GM12878 (cell line): ENCODE measurements around the gene TM7SF2. TPM values are rescaled to one million over a fixed set of nuclear protein-coding genes. Genes with fewer than 3 reads are reported as not detected.
A peak's percentile ranks its signal among the peaks of the same experiment; 100 is the strongest.

ENCODE experiments used
- ATAC-seq: fragments of 200-7000 bp; cut with Tn5 transposase; 3 replicates; pipeline ENCODE4 v1.9.1; 2020; ENCODE audit warnings: mild to moderate bottlenecking, moderate library complexity
- BruUV-seq: library from RNA; stranded (reverse); fragments of 400-500 nt; replicated peaks from 2 replicates; lab custom pipeline; 2021; lab: Mats Ljungman, UMichigan
- CTCF ChIA-PET: fragments of 300-600 bp; sonication (Branson Sonifier 250); formaldehyde crosslinking; extraction: SDS; loops from one replicate; lab custom pipeline; 2021; ENCODE audit warnings: inconsistent platforms; lab: Yijun Ruan, JAX
- POLR2A ChIA-PET: fragments of 350-600 bp; formaldehyde crosslinking; extraction: SDS; loops from one replicate; lab custom pipeline; 2021; ENCODE audit warnings: inconsistent platforms; lab: Charles Lee
- RAD21 ChIA-PET: fragments of 300-600 bp; sonication (Branson Sonifier 250); formaldehyde crosslinking; loops from one replicate; lab custom pipeline; 2023; ENCODE audit warnings: antibody characterized with exemption; ENCODE audit not compliant: unreplicated experiment; lab: Charles Lee
- SMC1A ChIA-PET: fragments of 300-600 bp; sonication (Branson Sonifier 250); formaldehyde crosslinking; loops from one replicate; lab custom pipeline; 2023; ENCODE audit not compliant: unreplicated experiment, uncharacterized antibody; lab: Charles Lee
- DNase-seq: peaks from one replicate; pipeline ENCODE4 v3.0.0-alpha.2; 2011; ENCODE audit warnings: low read depth, low spot score
- FAIRE-seq: peaks from 3 replicates; lab custom pipeline; 2011; peaks lifted over from hg19 to GRCh38; lab: Jason Lieb, UNC
- H2AFZ ChIP-seq: 2 replicates; pipeline ENCODE4 v1.6.0; 2011; ENCODE audit warnings: low read depth, low read length, control low read depth; ENCODE audit not compliant: control insufficient read depth
- H3K27ac ChIP-seq: 2 replicates; pipeline ENCODE4 v1.5.1; 2011; ENCODE audit warnings: control low read depth; ENCODE audit not compliant: control insufficient read depth, insufficient read depth
- H3K27me3 ChIP-seq, 2 experiments: replicated peaks in 1 of 2; 2 replicates each; pipeline versions ENCODE4 v1.6.0 to v1.6.1; 2011; ENCODE audit warnings: low read length in 1 of 2; ENCODE audit not compliant: control insufficient read depth in 2 of 2, insufficient read depth in 2 of 2
- H3K36me3 ChIP-seq, 2 experiments: 2 replicates each; pipeline ENCODE4 v1.5.1; 2011; ENCODE audit warnings: low read length in 1 of 2; ENCODE audit not compliant: control insufficient read depth in 2 of 2, insufficient read depth in 2 of 2
- H3K4me1 ChIP-seq: 2 replicates; pipeline ENCODE4 v1.6.1; 2011; ENCODE audit warnings: mild to moderate bottlenecking, low read length, moderate library complexity, mixed read lengths; ENCODE audit not compliant: control insufficient read depth, insufficient read depth
- H3K4me2 ChIP-seq: 2 replicates; pipeline ENCODE4 v1.6.0; 2011; ENCODE audit warnings: control low read depth; ENCODE audit not compliant: control insufficient read depth, insufficient read depth
- H3K4me3 ChIP-seq: fragments of 200-600 bp; sonication (generic); 2 replicates; pipeline ENCODE4 v1.5.1; 2016
- H3K79me2 ChIP-seq: 2 replicates; pipeline ENCODE4 v1.6.0; 2011; ENCODE audit warnings: low read length; ENCODE audit not compliant: control insufficient read depth, insufficient read depth
- H3K9ac ChIP-seq: 2 replicates; pipeline ENCODE4 v1.8.0; 2011; ENCODE audit warnings: low read length, control low read depth, mixed read lengths; ENCODE audit not compliant: control insufficient read depth, insufficient read depth
- H3K9me3 ChIP-seq: replicated peaks from 3 replicates; pipeline ENCODE4 v1.5.1; 2011; ENCODE audit warnings: mild to moderate bottlenecking, low read length; ENCODE audit not compliant: control insufficient read depth, insufficient read depth
- H4K20me1 ChIP-seq: 2 replicates; pipeline ENCODE4 v1.6.0; 2011; ENCODE audit not compliant: control insufficient read depth, insufficient read depth
- EED ChIP-seq: sonication (generic); IDR thresholded peaks from 2 replicates; pipeline ENCODE4 v1.6.1; 2016; ENCODE audit warnings: antibody characterized with exemption, low read depth
- ESRRA ChIP-seq: IDR thresholded peaks from 2 replicates; pipeline ENCODE4 v1.6.1; 2012; ENCODE audit warnings: mild to moderate bottlenecking, low read length, improper control_type of control experiment
- HDGF ChIP-seq: fragments of 450-650 bp; IDR thresholded peaks from 2 replicates; pipeline ENCODE4 v1.6.1; 2016; ENCODE audit warnings: antibody characterized with exemption
- KAT2A ChIP-seq: conservative IDR thresholded peaks from 2 replicates; pipeline ENCODE4 v1.6.1; 2011; ENCODE audit warnings: low read depth, low read length; ENCODE audit not compliant: control insufficient read depth
- PML ChIP-seq: IDR thresholded peaks from 2 replicates; pipeline ENCODE4 v1.6.1; 2012; ENCODE audit warnings: low read length, inconsistent platforms
- SMAD1 ChIP-seq: fragments of 450-650 bp; IDR thresholded peaks from 2 replicates; pipeline ENCODE4 v1.6.1; 2018; ENCODE audit warnings: mild to moderate bottlenecking, low read depth; ENCODE audit not compliant: partially characterized antibody
- SP1 ChIP-seq: IDR thresholded peaks from one replicate; pipeline ENCODE4 v1.6.1; 2011; ENCODE audit warnings: low read depth, low read length
- STAT1 ChIP-seq: fragments of 450-650 bp; conservative IDR thresholded peaks from 2 replicates; pipeline ENCODE4 v1.6.1; 2014; ENCODE audit warnings: antibody characterized with exemption, mild to moderate bottlenecking
- TARDBP ChIP-seq: IDR thresholded peaks from 2 replicates; pipeline ENCODE4 v1.6.1; 2016; ENCODE audit warnings: borderline replicate concordance
- WGBS: methylation state at CpG from one replicate; pipeline ENCODE4 v1.1.6; 2016; ENCODE audit warnings: low lambda C conversion rate; ENCODE audit not compliant: insufficient replicate concordance, insufficient coverage; ENCODE audit errors: missing lambda C conversion rate; 5-methylcytosine and 5-hydroxymethylcytosine counted together
- in situ Hi-C: fragments of 300-500 bp; cut with MboI; formaldehyde crosslinking; loops from 9 replicates; pipeline ENCODE4 v1.14.3; 2018; ENCODE audit warnings: mixed read lengths
- intact Hi-C: fragments of 100-400 bp; cut with micrococcal nuclease; formaldehyde crosslinking; loops from one replicate; pipeline ENCODE4 v1.14.2; 2022; ENCODE audit not compliant: unreplicated experiment
- polyA plus RNA-seq, 11 experiments: library from polyadenylated mRNA; depleted of rRNA in 4 of 11; unstranded in 6 of 11; stranded (reverse) in 5 of 11; fragments of >200 nt; fragmentation: Nextera tagmentation in 4 of 11; fragmentation: Illumina TruSeq in 1 of 11; extraction: Ambion mirVana in 4 of 11; extraction: Trizol in 1 of 11; gene quantifications; 1 replicate in 1 of 11; 2 replicates in 10 of 11; pipeline versions ENCODE4 v1.2.1 to v1.2.3, GENCODE V29; 2011 to 2016; ENCODE audit warnings: inconsistent platforms in 2 of 11, missing spikeins in 2 of 11, low read depth in 1 of 11
- total RNA-seq, 4 experiments: library from RNA; depleted of rRNA in 3 of 4; stranded (reverse); fragments of >200 nt in 3 of 4; fragmentation: Illumina TruSeq in 1 of 4; extraction: Trizol in 1 of 4; gene quantifications; 2 replicates each; pipeline versions ENCODE4 v1.2.1 to v1.2.3, GENCODE V29; 2013 to 2021
- TF ChIP-seq, protein P1 (sequence below): fragments of 450-650 bp; formaldehyde crosslinking; IDR thresholded peaks from 2 replicates; pipeline ENCODE4 v1.4.0; 2020; ENCODE audit warnings: mild to moderate bottlenecking, moderate library complexity
- TF ChIP-seq, protein P2 (sequence below): fragments of 450-650 bp; IDR thresholded peaks from 2 replicates; pipeline ENCODE4 v1.6.1; 2017; ENCODE audit warnings: mild to moderate bottlenecking, moderate library complexity

TM7SF2 gene
- total and polyA plus RNA-seq, 10 of the 15 experiments (the other 5 are each of a cell fraction or from before 2014, with no cell fraction given), result 0.52 to 57.7 (median 20.7) TPM

DNA sequence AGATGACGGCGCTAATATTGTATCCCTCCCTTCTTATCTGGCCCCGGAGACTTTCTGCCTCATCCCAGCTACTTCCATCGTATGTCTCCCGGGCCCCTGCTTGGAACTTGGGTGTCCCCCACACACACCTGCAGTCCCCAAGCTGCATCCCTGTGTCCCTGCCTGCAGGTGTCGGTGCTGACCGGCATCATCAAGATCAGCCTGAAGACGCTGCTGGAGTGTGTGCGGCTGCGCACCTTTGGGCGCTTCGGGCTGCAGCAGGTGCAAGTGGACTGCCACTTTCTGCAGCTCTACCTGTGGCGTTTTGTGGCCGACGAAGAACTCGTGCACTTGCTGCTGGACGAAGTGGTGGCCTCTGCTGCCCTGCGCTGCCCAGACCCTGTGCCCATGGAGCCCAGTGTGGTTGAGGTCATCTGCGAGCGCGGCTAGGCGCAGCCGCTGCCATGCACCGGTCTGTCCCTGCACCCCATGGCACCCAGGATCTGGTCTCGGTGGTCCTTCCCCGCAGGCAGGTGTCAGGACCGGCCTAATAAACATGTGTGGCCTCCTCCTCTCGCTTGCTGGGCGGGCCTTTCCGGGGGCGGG, 421 bp upstream of the TM7SF2 start (continued):
- TF ChIP-seq, protein P1, sequence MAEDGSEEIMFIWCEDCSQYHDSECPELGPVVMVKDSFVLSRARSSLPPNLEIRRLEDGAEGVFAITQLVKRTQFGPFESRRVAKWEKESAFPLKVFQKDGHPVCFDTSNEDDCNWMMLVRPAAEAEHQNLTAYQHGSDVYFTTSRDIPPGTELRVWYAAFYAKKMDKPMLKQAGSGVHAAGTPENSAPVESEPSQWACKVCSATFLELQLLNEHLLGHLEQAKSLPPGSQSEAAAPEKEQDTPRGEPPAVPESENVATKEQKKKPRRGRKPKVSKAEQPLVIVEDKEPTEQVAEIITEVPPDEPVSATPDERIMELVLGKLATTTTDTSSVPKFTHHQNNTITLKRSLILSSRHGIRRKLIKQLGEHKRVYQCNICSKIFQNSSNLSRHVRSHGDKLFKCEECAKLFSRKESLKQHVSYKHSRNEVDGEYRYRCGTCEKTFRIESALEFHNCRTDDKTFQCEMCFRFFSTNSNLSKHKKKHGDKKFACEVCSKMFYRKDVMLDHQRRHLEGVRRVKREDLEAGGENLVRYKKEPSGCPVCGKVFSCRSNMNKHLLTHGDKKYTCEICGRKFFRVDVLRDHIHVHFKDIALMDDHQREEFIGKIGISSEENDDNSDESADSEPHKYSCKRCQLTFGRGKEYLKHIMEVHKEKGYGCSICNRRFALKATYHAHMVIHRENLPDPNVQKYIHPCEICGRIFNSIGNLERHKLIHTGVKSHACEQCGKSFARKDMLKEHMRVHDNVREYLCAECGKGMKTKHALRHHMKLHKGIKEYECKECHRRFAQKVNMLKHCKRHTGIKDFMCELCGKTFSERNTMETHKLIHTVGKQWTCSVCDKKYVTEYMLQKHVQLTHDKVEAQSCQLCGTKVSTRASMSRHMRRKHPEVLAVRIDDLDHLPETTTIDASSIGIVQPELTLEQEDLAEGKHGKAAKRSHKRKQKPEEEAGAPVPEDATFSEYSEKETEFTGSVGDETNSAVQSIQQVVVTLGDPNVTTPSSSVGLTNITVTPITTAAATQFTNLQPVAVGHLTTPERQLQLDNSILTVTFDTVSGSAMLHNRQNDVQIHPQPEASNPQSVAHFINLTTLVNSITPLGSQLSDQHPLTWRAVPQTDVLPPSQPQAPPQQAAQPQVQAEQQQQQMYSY, result no peak
- TF ChIP-seq, all 136 proteins: peak for 3

DNA sequence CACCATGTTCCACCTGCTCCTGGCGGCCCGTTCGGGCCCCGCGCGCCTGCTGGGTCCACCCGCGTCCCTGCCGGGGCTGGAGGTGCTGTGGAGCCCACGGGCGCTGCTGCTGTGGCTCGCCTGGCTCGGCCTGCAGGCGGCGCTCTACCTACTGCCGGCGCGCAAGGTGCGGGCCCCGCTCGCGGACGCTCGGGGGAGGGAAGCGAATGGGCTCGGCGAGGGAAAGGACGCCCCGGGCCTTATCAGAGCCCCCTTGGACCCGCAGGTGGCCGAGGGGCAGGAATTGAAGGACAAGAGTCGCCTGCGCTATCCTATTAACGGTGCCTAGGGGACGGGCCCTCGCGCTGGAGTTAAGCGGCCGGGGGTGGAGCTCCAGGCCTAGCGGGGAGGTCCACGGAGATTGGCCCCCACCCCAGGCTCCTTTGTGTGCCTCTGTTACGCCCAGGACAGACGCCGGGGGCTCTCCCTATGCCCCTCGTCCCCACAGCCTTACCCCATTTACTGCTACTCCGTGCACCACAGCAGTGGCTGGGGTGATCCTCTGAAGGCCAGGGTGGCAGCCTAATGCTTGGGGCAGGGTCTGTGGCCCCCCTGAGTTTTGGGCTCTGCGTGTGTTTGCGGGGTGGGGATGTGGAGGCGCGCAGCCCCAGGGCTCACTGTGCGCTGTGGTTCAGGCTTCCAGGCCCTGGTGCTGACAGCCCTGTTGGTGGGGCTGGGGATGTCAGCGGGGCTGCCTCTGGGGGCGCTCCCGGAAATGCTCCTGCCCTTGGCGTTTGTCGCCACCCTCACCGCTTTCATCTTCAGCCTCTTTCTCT, 1.1 kb downstream of the TM7SF2 start:
- H4K20me1 ChIP-seq, result no peaks in the 10 kb centered on the region; the same call in 1 of the 2 replicates
- 1% methylated on average over 55 of the region's 57 CpGs for WGBS
- no peak for TF ChIP-seq PML
- no peak for TF ChIP-seq ESRRA
- TF ChIP-seq HDGF, result peak; percentile 87
- TF ChIP-seq STAT1, result no peak
- TF ChIP-seq SP1, result no peak
- no peak for TF ChIP-seq SMAD1
- no peak for TF ChIP-seq EED
- TF ChIP-seq KAT2A, result no peak
- TF ChIP-seq, protein P2, sequence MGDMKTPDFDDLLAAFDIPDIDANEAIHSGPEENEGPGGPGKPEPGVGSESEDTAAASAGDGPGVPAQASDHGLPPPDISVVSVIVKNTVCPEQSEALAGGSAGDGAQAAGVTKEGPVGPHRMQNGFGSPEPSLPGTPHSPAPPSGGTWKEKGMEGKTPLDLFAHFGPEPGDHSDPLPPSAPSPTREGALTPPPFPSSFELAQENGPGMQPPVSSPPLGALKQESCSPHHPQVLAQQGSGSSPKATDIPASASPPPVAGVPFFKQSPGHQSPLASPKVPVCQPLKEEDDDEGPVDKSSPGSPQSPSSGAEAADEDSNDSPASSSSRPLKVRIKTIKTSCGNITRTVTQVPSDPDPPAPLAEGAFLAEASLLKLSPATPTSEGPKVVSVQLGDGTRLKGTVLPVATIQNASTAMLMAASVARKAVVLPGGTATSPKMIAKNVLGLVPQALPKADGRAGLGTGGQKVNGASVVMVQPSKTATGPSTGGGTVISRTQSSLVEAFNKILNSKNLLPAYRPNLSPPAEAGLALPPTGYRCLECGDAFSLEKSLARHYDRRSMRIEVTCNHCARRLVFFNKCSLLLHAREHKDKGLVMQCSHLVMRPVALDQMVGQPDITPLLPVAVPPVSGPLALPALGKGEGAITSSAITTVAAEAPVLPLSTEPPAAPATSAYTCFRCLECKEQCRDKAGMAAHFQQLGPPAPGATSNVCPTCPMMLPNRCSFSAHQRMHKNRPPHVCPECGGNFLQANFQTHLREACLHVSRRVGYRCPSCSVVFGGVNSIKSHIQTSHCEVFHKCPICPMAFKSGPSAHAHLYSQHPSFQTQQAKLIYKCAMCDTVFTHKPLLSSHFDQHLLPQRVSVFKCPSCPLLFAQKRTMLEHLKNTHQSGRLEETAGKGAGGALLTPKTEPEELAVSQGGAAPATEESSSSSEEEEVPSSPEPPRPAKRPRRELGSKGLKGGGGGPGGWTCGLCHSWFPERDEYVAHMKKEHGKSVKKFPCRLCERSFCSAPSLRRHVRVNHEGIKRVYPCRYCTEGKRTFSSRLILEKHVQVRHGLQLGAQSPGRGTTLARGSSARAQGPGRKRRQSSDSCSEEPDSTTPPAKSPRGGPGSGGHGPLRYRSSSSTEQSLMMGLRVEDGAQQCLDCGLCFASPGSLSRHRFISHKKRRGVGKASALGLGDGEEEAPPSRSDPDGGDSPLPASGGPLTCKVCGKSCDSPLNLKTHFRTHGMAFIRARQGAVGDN, result peak; percentile 35; the same call in 1 of the 2 replicates
- TF ChIP-seq TARDBP, result peak; percentile 21; the same call in 1 of the 2 replicates

More for the DNA sequence above, 1.1 kb downstream of the TM7SF2 start:
- BruUV-seq, result no TSS peak
- DNase-seq (no peak), FAIRE-seq (peak; percentile 18), ATAC-seq (peak; percentile 73)
- intact Hi-C loops, result loop anchor here (5.0 to 10.0 kb wide), 4 partner anchors 70 to 338 kb away; partner anchors contain the start of genes ATG2A, CAPN1, DPF2 and SF1
- in situ Hi-C loops, result no loop called here
- peak overlapping the region; percentile 95 for H3K4me2 ChIP-seq
- RAD21 ChIA-PET, result interaction anchor here (1.0 to 3.8 kb wide), 9 partner anchors 9 to 265 kb away, joined by 3 to 59 read pairs (median 5); partner anchors contain the start of genes CAPN1, DPF2, FAU and MRPL49
- peak overlapping the region; percentile 14 for H3K27ac ChIP-seq
- peak overlapping the region; percentile 85 for H3K4me3 ChIP-seq
- H3K4me1 ChIP-seq, result peaks cover 24% of the 10 kb centered on the region
- CTCF ChIA-PET, result interaction anchor here (0.7 to 6.3 kb wide), 26 partner anchors 9 to 267 kb away, joined by 3 to 93 read pairs (median 4); partner anchors contain the start of genes ARL2, CAPN1, DPF2 and FAU
- H2AFZ ChIP-seq, result peak overlapping the region; percentile 50
- peaks cover 20% of the 10 kb centered on the region for H3K79me2 ChIP-seq
- POLR2A ChIA-PET, result interaction anchor here (0.6 to 2.7 kb wide), 8 partner anchors 9 to 218 kb away, joined by 3 to 31 read pairs (median 6); partner anchors contain the start of genes ARL2, CAPN1, FAU and MRPL49
- H3K36me3 ChIP-seq, result peaks cover 8 to 14% of the 10 kb centered on the region in 2 experiments; a peak in 3 of 4 replicates
- H3K9me3 ChIP-seq, result no peaks in the 10 kb centered on the region
- peak overlapping the region; percentile 42 for H3K9ac ChIP-seq
- SMC1A ChIA-PET, result interaction anchor here (1.2 to 1.3 kb wide), 3 partner anchors 69 to 264 kb away, joined by 3 to 8 read pairs (median 3); partner anchors contain the start of gene CAPN1
- H3K27me3 ChIP-seq, result no peaks in the 10 kb centered on the region
